H9 (cell line): ENCODE results near the gene PGPEP1. TPM values are rescaled to one million over a fixed set of nuclear protein-coding genes. Genes with fewer than 3 reads are reported as not detected.
A peak's percentile ranks its signal among the peaks of the same experiment; 100 is the strongest.

Experiments used
- DNase-seq: peaks from one replicate; pipeline ENCODE4 v3.0.0-alpha.2; 2017
- H2AFZ ChIP-seq: one replicate; pipeline ENCODE4 v1.6.1; 2013; ENCODE audit warnings: mild to moderate bottlenecking, low read length, control low read depth, moderate library complexity
- H2AK5ac ChIP-seq: 2 replicates; pipeline ENCODE4 v1.6.1; 2013; ENCODE audit warnings: low read length, control low read depth, mixed read lengths; ENCODE audit not compliant: insufficient read length
- H2BK120ac ChIP-seq: one replicate; pipeline ENCODE4 v1.6.1; 2013; ENCODE audit warnings: low read depth, mild to moderate bottlenecking, low read length, control low read depth, inconsistent platforms; ENCODE audit not compliant: poor library complexity, severe bottlenecking
- H2BK12ac ChIP-seq: 2 replicates; pipeline ENCODE4 v1.6.1; 2013; ENCODE audit warnings: low read length, control low read depth, mixed read lengths, low read depth; ENCODE audit not compliant: insufficient read length
- H2BK15ac ChIP-seq: 2 replicates; pipeline ENCODE4 v1.6.1; 2013; ENCODE audit warnings: low read depth, low read length, control low read depth
- H2BK20ac ChIP-seq: one replicate; pipeline ENCODE4 v1.6.1; 2013; ENCODE audit warnings: low read depth, mild to moderate bottlenecking, low read length, control low read depth, inconsistent platforms; ENCODE audit not compliant: poor library complexity, severe bottlenecking
- H2BK5ac ChIP-seq: 2 replicates; pipeline ENCODE4 v1.6.1; 2013; ENCODE audit warnings: low read length, control low read depth, mixed read lengths; ENCODE audit not compliant: insufficient read length
- H3K14ac ChIP-seq: 2 replicates; pipeline ENCODE4 v1.6.1; 2013; ENCODE audit warnings: low read length, control low read depth; ENCODE audit not compliant: insufficient read depth
- H3K18ac ChIP-seq: 2 replicates; pipeline ENCODE4 v1.6.1; 2013; ENCODE audit warnings: low read depth, mild to moderate bottlenecking, mixed read lengths, low read length, control low read depth; ENCODE audit not compliant: insufficient read length
- H3K23ac ChIP-seq: 2 replicates; pipeline ENCODE4 v1.6.1; 2013; ENCODE audit warnings: low read length, control low read depth, mixed read lengths, low read depth; ENCODE audit not compliant: insufficient read length
- H3K23me2 ChIP-seq: 2 replicates; pipeline ENCODE4 v1.6.1; 2013; ENCODE audit warnings: low read depth, mild to moderate bottlenecking, mixed read lengths, low read length, control low read depth; ENCODE audit not compliant: insufficient read length, poor library complexity, severe bottlenecking
- H3K27ac ChIP-seq: 2 replicates; pipeline ENCODE4 v1.5.1; 2013; ENCODE audit warnings: low read length, control low read depth, mixed read lengths, low read depth; ENCODE audit not compliant: insufficient read length
- H3K27me3 ChIP-seq: 2 replicates; pipeline ENCODE4 v1.6.1; 2013; ENCODE audit warnings: low read length, control low read depth, inconsistent platforms; ENCODE audit not compliant: insufficient read depth
- H3K4ac ChIP-seq: 2 replicates; pipeline ENCODE4 v1.6.1; 2013; ENCODE audit warnings: low read depth, mild to moderate bottlenecking, control low read depth, inconsistent platforms, low read length, moderate library complexity
- H3K4me1 ChIP-seq: 2 replicates; pipeline ENCODE4 v1.6.1; 2013; ENCODE audit warnings: low read length, control low read depth, inconsistent platforms; ENCODE audit not compliant: insufficient read depth
- H3K4me2 ChIP-seq: 2 replicates; pipeline ENCODE4 v1.6.1; 2013; ENCODE audit warnings: low read length, control low read depth, mixed read lengths; ENCODE audit not compliant: insufficient read length, insufficient read depth
- H3K56ac ChIP-seq: 2 replicates; pipeline ENCODE4 v1.6.1; 2013; ENCODE audit warnings: low read depth, mild to moderate bottlenecking, mixed read lengths, low read length, control low read depth; ENCODE audit not compliant: insufficient read length
- H3K79me1 ChIP-seq: 2 replicates; pipeline ENCODE4 v1.6.1; 2013; ENCODE audit warnings: low read depth, mild to moderate bottlenecking, moderate library complexity, low read length, control low read depth, inconsistent platforms; ENCODE audit not compliant: insufficient read depth, poor library complexity, severe bottlenecking
- H3K79me2 ChIP-seq: 2 replicates; pipeline ENCODE4 v1.6.1; 2013; ENCODE audit warnings: low read length, control low read depth, inconsistent platforms; ENCODE audit not compliant: insufficient read depth
- H3K9ac ChIP-seq: 2 replicates; pipeline ENCODE4 v1.6.1; 2013; ENCODE audit warnings: low read length, control low read depth, mixed read lengths; ENCODE audit not compliant: insufficient read length; ENCODE audit errors: extremely low read depth
- H3K9me3 ChIP-seq: one replicate; pipeline ENCODE4 v1.6.1; 2013; ENCODE audit warnings: low read depth, low read length, inconsistent platforms; ENCODE audit not compliant: control insufficient read depth
- H3T11ph ChIP-seq: one replicate; pipeline ENCODE4 v1.6.1; 2013; ENCODE audit warnings: mild to moderate bottlenecking, low read length, control low read depth, inconsistent platforms
- H4K20me1 ChIP-seq: one replicate; pipeline ENCODE4 v1.6.1; 2013; ENCODE audit not compliant: control insufficient read depth, insufficient read length, insufficient read depth
- H4K5ac ChIP-seq: 2 replicates; pipeline ENCODE4 v1.6.1; 2013; ENCODE audit warnings: low read depth, mild to moderate bottlenecking, mixed read lengths, low read length, control low read depth; ENCODE audit not compliant: insufficient read length
- H4K8ac ChIP-seq: replicated peaks from 2 replicates; pipeline ENCODE4 v1.6.1; 2013; ENCODE audit warnings: low read length, control low read depth, mixed read lengths, low read depth; ENCODE audit not compliant: insufficient read length
- H4K91ac ChIP-seq: 2 replicates; pipeline ENCODE4 v1.6.1; 2013; ENCODE audit warnings: low read depth, mild to moderate bottlenecking, moderate library complexity, mixed read lengths, low read length, control low read depth; ENCODE audit not compliant: insufficient read length
- H3K27ac Mint-ChIP-seq, 3 experiments: 2 replicates in 2 of 3; 3 replicates in 1 of 3; pipeline ENCODE4 v1.8.0; 2020 to 2021; ENCODE audit warnings: mixed read lengths in 3 of 3, mild to moderate bottlenecking in 1 of 3, moderate library complexity in 1 of 3
- H3K27me3 Mint-ChIP-seq: 2 replicates; pipeline ENCODE4 v1.8.0; 2021; ENCODE audit warnings: low read depth, mild to moderate bottlenecking, moderate library complexity, mixed read lengths
- H3K36me3 Mint-ChIP-seq, 3 experiments: 2 replicates in 2 of 3; 3 replicates in 1 of 3; pipeline ENCODE4 v1.8.0; 2020 to 2021; ENCODE audit warnings: low read depth in 3 of 3, mixed read lengths in 3 of 3; ENCODE audit not compliant: insufficient read depth in 1 of 3
- H3K4me1 Mint-ChIP-seq, 2 experiments: 2 replicates each; pipeline ENCODE4 v1.8.0; 2020; ENCODE audit warnings: mixed read lengths in 2 of 2
- H3K4me3 Mint-ChIP-seq, 2 experiments: 2 replicates in 1 of 2; 3 replicates in 1 of 2; pipeline ENCODE4 v1.8.0; 2020 to 2021; ENCODE audit warnings: mild to moderate bottlenecking in 2 of 2, mixed read lengths in 2 of 2, moderate library complexity in 1 of 2
- H3K9me3 Mint-ChIP-seq, 2 experiments: 2 replicates in 1 of 2; 3 replicates in 1 of 2; pipeline ENCODE4 v1.8.0; 2020; ENCODE audit warnings: mild to moderate bottlenecking in 2 of 2, mixed read lengths in 2 of 2, moderate library complexity in 1 of 2
- CTCF ChIP-seq: fragments of 200-600 bp; sonication (generic); conservative IDR thresholded peaks from 3 replicates; pipeline ENCODE4 v1.8.0; 2021; ENCODE audit warnings: antibody characterized with exemption, mild to moderate bottlenecking
- WGBS: extraction: QIAGEN DNeasy Blood & Tissue Kit; methylation state at CpG from one replicate; pipeline ENCODE4 v1.1.7; 2013; ENCODE audit warnings: missing lambda C conversion rate, low lambda C conversion rate, mixed read lengths; ENCODE audit not compliant: insufficient read length; ENCODE audit errors: extremely low coverage; 5-methylcytosine and 5-hydroxymethylcytosine counted together
- total RNA-seq: library from RNA; stranded (reverse); gene quantifications from 2 replicates; pipeline ENCODE4 v1.2.1, GENCODE V29; 2021

Gene PGPEP1
- total RNA-seq, 1 experiment from 2014 or later = 64.8 TPM

GRCh38 chr19:18320865-18321733 is 19.3 kb upstream of the PGPEP1 start:
- no peaks in the 10 kb centered on the region for H3K9me3 ChIP-seq
- H3K23me2 ChIP-seq = peaks cover 16% of the 10 kb centered on the region
- no peak overlapping the region for H3K27ac ChIP-seq
- H4K5ac ChIP-seq = no peak overlapping the region
- no peak overlapping the region for H3K14ac ChIP-seq
- no peak overlapping the region for H2AFZ ChIP-seq
- no peaks in the 10 kb centered on the region for H3K79me1 ChIP-seq
- no peak overlapping the region for H4K8ac ChIP-seq
- WGBS = no CpG with 5 or more reads among the region's 14 CpGs
- no peak overlapping the region for H2BK12ac ChIP-seq
- H3K4me1 ChIP-seq = peaks cover 8% of the 10 kb centered on the region; the same call in 1 of the 2 replicates
- peak overlapping the region; percentile 73 to 91 (median 86); a peak in 5 of 7 replicates for H3K27ac Mint-ChIP-seq
- H3K36me3 Mint-ChIP-seq = peaks cover 19 to 28% (median 19%) of the 10 kb centered on the region in 3 experiments
- no peak overlapping the region for H3K4ac ChIP-seq
- H4K20me1 ChIP-seq = no peaks in the 10 kb centered on the region
- no peak overlapping the region for H2BK120ac ChIP-seq
- no peak overlapping the region for H4K91ac ChIP-seq
- peaks cover 25% of the 10 kb centered on the region; the same call in 1 of the 2 replicates for H3K79me2 ChIP-seq
- H3K18ac ChIP-seq = no peak overlapping the region
- no peaks in the 10 kb centered on the region for H3K27me3 Mint-ChIP-seq
- TF ChIP-seq CTCF = no peak
- no peak overlapping the region for H3K23ac ChIP-seq
- no peak overlapping the region for H2BK15ac ChIP-seq
- peak overlapping the region; percentile 88 for H3K4me3 Mint-ChIP-seq
- H3K9ac ChIP-seq = no peak overlapping the region
- peak overlapping the region; percentile 99 for H3K4me2 ChIP-seq
- no peaks in the 10 kb centered on the region for H3K27me3 ChIP-seq
- no peak overlapping the region for H3K56ac ChIP-seq
- no peak overlapping the region for H2AK5ac ChIP-seq
- no peaks in the 10 kb centered on the region for H3K9me3 Mint-ChIP-seq
- H3T11ph ChIP-seq = no peak overlapping the region
- H2BK20ac ChIP-seq = no peak overlapping the region
- DNase-seq = no peak
- H2BK5ac ChIP-seq = no peak overlapping the region
- peaks cover 22 to 32% of the 10 kb centered on the region in 2 experiments for H3K4me1 Mint-ChIP-seq
